OCI-LY3 (cell line): ENCODE measurements around the gene SLC26A8.

Source experiments
- H2AFZ ChIP-seq: fragments of 200-600, 300-600 bp; shearing (Covaris generic); 2 replicates; pipeline ENCODE4 v1.6.0; 2014; ENCODE audit warnings: antibody characterized with exemption, low read depth, low read length
- H3K27ac ChIP-seq: fragments of 200-600, 300-600 bp; sonication (generic); 2 replicates; pipeline ENCODE4 v1.5.1; 2014; ENCODE audit warnings: mild to moderate bottlenecking, low read length, moderate library complexity, mixed read lengths
- H3K27me3 ChIP-seq: fragments of 200-600, 300-600 bp; sonication (generic); 2 replicates; pipeline ENCODE4 v1.6.1; 2014; ENCODE audit warnings: low read depth, low read length, mixed read lengths
- H3K36me3 ChIP-seq: fragments of 200-600, 300-600 bp; sonication (generic); replicated peaks from 2 replicates; pipeline ENCODE3; 2014; ENCODE audit warnings: low read depth, low read length, mixed read lengths
- H3K4me1 ChIP-seq: fragments of 300-600, 200-600 bp; sonication (generic); 2 replicates; pipeline ENCODE4 v1.6.1; 2014; ENCODE audit warnings: low read length, mixed read lengths
- H3K4me2 ChIP-seq: fragments of 200-600, 300-600 bp; sonication (generic); 2 replicates; pipeline ENCODE4 v1.6.1; 2014; ENCODE audit warnings: low read length, mixed read lengths
- H3K4me3 ChIP-seq: fragments of 300-600, 200-600 bp; sonication (generic); 2 replicates; pipeline ENCODE4 v1.5.1; 2014; ENCODE audit warnings: antibody characterized with exemption, mild to moderate bottlenecking, low read length, moderate library complexity
- H3K79me2 ChIP-seq: fragments of 300-600, 200-600 bp; shearing (Covaris generic); 2 replicates; pipeline ENCODE4 v1.6.1; 2014; ENCODE audit warnings: mild to moderate bottlenecking, low read length, mixed read lengths
- H3K9ac ChIP-seq: fragments of 300-600, 200-600 bp; shearing (Covaris generic); 2 replicates; pipeline ENCODE4 v1.6.0; 2014; ENCODE audit warnings: mild to moderate bottlenecking, low read length, moderate library complexity
- H3K9me3 ChIP-seq: fragments of 200-600, 300-600 bp; shearing (Covaris generic); 2 replicates; pipeline ENCODE4 v1.6.1; 2014; ENCODE audit warnings: low read length, mixed read lengths; ENCODE audit not compliant: insufficient read depth
- H4K20me1 ChIP-seq: fragments of 200-600, 300-600 bp; sonication (generic); 2 replicates; pipeline ENCODE4 v1.6.1; 2016; ENCODE audit warnings: low read length, mixed read lengths; ENCODE audit not compliant: insufficient read depth
- EZH2phosphoT487 ChIP-seq: fragments of 200-600 bp; shearing (Covaris generic); IDR thresholded peaks from 2 replicates; pipeline ENCODE4 v1.6.1; 2018; ENCODE audit warnings: antibody characterized with exemption, mixed run types, low read depth
- TF ChIP-seq, protein P1 (sequence below): fragments of 200-600, 300-600 bp; sonication (generic); IDR thresholded peaks from 2 replicates; pipeline ENCODE4 v1.5.1; 2014; ENCODE audit warnings: antibody characterized with exemption, low read length, low read depth

SLC26A8 gene

DNA sequence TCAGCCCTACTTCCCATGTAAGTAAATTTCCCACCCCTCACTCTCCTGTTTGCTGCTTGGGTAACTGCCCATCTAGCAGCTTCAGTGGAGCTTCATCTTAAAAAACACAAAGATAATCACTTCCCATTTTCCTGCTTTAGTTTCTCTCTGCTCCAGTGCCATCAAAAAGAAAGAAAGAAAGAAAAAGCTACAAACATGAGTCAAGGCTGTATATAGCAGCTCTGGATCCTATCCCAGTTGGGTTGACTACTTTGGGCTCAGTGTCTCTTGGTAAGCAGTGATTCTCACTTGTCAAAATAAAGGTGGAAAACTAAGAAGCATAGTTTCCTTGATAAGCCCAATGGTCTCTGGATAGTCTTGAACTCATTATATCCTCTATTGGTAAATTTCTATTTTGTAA, 54.8 kb downstream of the SLC26A8 start:
- TF ChIP-seq EZH2phosphoT487 = no peak
- TF ChIP-seq, protein P1, sequence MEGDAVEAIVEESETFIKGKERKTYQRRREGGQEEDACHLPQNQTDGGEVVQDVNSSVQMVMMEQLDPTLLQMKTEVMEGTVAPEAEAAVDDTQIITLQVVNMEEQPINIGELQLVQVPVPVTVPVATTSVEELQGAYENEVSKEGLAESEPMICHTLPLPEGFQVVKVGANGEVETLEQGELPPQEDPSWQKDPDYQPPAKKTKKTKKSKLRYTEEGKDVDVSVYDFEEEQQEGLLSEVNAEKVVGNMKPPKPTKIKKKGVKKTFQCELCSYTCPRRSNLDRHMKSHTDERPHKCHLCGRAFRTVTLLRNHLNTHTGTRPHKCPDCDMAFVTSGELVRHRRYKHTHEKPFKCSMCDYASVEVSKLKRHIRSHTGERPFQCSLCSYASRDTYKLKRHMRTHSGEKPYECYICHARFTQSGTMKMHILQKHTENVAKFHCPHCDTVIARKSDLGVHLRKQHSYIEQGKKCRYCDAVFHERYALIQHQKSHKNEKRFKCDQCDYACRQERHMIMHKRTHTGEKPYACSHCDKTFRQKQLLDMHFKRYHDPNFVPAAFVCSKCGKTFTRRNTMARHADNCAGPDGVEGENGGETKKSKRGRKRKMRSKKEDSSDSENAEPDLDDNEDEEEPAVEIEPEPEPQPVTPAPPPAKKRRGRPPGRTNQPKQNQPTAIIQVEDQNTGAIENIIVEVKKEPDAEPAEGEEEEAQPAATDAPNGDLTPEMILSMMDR = no peak

DNA sequence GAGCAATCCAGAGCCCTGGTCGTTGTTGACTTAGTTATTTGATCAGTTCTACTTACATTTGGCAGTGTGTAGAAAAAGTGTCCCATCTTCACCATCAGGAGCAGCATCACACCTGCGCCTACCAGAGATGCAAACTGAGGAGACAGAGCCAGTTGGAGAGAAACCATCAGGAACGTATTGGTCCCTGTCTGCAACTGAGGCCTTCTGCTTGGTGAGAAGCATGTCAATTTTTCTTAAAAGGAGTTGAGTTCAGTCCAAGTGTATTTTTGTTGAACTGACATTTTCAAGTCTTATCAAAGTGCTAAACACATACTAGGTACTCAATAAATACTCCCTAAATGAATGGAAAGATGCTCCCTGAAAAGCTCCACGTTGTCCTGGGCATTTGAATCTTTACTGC, 55.6 kb downstream of the SLC26A8 start:
- no peak overlapping the region for H3K27ac ChIP-seq
- no peaks in the 10 kb centered on the region for H3K9me3 ChIP-seq
- no peak overlapping the region for H3K4me2 ChIP-seq
- no peaks in the 10 kb centered on the region for H3K36me3 ChIP-seq
- no peaks in the 10 kb centered on the region for H3K27me3 ChIP-seq
- no peak overlapping the region for H3K4me3 ChIP-seq
- peaks cover 7% of the 10 kb centered on the region for H3K4me1 ChIP-seq
- no peak overlapping the region for H3K9ac ChIP-seq
- TF ChIP-seq, protein P1 = no peak
- no peak for TF ChIP-seq EZH2phosphoT487
- H3K79me2 ChIP-seq = no peaks in the 10 kb centered on the region
- no peak overlapping the region for H2AFZ ChIP-seq
- H4K20me1 ChIP-seq = no peaks in the 10 kb centered on the region

More for the DNA sequence above, 54.8 kb downstream of the SLC26A8 start:
- Histone ChIP-seq H3K9me3 (no peaks in the 10 kb centered on the region), H3K27me3 (no peaks in the 10 kb centered on the region), H4K20me1 (no peaks in the 10 kb centered on the region), H3K4me2 (no peak overlapping the region), H3K4me1 (peaks cover 14% of the 10 kb centered on the region), H3K9ac (no peak overlapping the region), H2AFZ (no peak overlapping the region), H3K79me2 (no peaks in the 10 kb centered on the region), H3K4me3 (no peak overlapping the region), H3K36me3 (no peaks in the 10 kb centered on the region), H3K27ac (no peak overlapping the region)

GRCh38 chr6:35967076-35967774, 57.2 kb downstream of the SLC26A8 start:
- Histone ChIP-seq H3K27ac (no peak overlapping the region), H3K4me1 (no peaks in the 10 kb centered on the region), H3K9me3 (no peaks in the 10 kb centered on the region), H4K20me1 (no peaks in the 10 kb centered on the region), H3K36me3 (no peaks in the 10 kb centered on the region), H3K79me2 (no peaks in the 10 kb centered on the region), H2AFZ (no peak overlapping the region), H3K27me3 (no peaks in the 10 kb centered on the region; the same call in 1 of the 2 replicates), H3K4me3 (no peak overlapping the region), H3K4me2 (no peak overlapping the region), H3K9ac (no peak overlapping the region)
- no peak for TF ChIP-seq EZH2phosphoT487
- TF ChIP-seq, protein P1 = no peak

DNA sequence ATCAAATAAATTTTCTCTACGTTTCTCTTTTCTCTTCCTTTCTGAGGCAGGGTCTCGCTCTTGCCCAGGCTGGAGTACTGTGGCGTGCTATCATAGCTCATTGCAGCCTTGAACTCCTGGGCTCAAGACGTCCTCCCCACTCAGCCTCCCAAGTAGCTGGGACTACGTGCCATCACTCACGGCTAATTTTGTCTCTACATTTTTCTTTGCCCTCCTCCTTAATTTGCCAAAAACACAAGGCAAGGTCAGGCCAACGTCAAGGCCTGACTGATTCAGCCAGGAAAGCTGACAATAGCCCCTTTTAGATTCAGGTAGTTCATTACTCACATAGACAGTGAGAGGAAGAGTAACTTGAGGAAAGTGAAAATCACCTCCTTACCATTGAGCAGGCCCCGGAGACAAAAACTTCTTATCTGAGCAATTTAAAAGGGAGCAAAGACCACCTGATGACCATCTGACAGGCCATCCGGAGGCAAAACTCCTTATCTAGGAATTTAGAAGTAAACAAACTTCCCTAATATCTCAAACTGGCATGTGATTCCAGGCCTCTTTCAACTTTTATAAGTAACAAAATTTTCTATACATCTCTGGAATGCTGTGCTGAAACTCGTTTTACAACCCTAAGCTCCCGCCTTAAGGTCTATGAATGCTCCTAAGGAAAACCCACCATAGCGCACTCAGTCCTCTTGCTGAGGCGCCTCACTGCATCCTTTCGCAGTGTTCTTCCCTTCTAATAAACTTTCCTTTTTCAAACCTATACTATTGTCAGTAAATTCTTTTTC, 61.5 kb downstream of the SLC26A8 start:
- Histone ChIP-seq H3K36me3 (no peaks in the 10 kb centered on the region), H2AFZ (no peak overlapping the region), H3K27ac (no peak overlapping the region), H3K4me2 (no peak overlapping the region), H3K4me1 (no peaks in the 10 kb centered on the region), H4K20me1 (no peaks in the 10 kb centered on the region), H3K79me2 (no peaks in the 10 kb centered on the region), H3K9me3 (no peaks in the 10 kb centered on the region), H3K4me3 (no peak overlapping the region), H3K27me3 (peaks cover 34% of the 10 kb centered on the region), H3K9ac (no peak overlapping the region)
- TF ChIP-seq EZH2phosphoT487 = no peak
- TF ChIP-seq, protein P1 = no peak
